ENCODE data around the gene BUD13. TPM values are rescaled to one million over a fixed set of nuclear protein-coding genes. Genes with fewer than 3 reads are reported as not detected.

Gene BUD13
- total and polyA plus RNA-seq, 2 experiments from 2014 or later, result 17.0 to 24.8 TPM

DNA sequence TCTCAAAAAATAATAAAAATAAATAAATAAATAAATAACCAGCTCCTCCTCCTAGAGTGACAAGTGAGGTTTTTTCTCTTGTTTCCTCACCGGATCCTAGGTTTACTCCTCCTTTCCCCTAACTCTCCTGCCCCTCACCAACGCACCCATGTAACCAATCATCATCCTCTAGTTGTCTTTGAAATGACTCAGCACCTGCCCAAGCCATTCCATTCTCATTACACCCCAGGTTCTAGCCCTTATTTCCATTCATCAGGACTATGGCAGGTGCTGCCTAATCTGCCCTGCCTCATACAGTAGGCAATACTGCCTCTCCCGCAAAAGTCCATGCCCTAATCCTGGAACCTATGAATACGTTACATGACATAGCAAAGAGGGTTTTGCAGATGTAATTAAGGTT lies 60.4 kb downstream of the BUD13 start:
- no peaks in the 10 kb centered on the region; the same call in 2 of the 3 replicates for H3K36me3 Mint-ChIP-seq (ENCODE audit: low read depth)
- H3K79me2 ChIP-seq (replicated peaks; ENCODE audit: insufficient read depth), result no peaks in the 10 kb centered on the region
- H3K4me2 ChIP-seq, result no peak overlapping the region
- H3K4me1 Mint-ChIP-seq, result peaks cover 35% of the 10 kb centered on the region
- no peak overlapping the region for H3K4me3 ChIP-seq
- ATAC-seq, result no peak
- no peaks in the 10 kb centered on the region for H4K20me1 ChIP-seq (replicated peaks; ENCODE audit: insufficient read depth)
- H3K27me3 ChIP-seq (ENCODE audit: insufficient read depth), result peaks cover 22% of the 10 kb centered on the region; the same call in 1 of the 2 replicates
- no peak overlapping the region for H3K27ac ChIP-seq (ENCODE audit: low read depth)
- 0 out of 2 replicates have a peak, but pooled peaks cover 3% of the 10 kb centered on the region for H3F3A ChIP-seq (replicated peaks; ENCODE audit: low read depth)
- H3K4me3 Mint-ChIP-seq, result no peak overlapping the region
- H3K36me3 ChIP-seq (ENCODE audit: insufficient read depth), result no peaks in the 10 kb centered on the region
- peaks cover 11% of the 10 kb centered on the region for H3K27me3 Mint-ChIP-seq (ENCODE audit: insufficient read depth, low read depth, poor library complexity)
- H3K27ac Mint-ChIP-seq, result no peak overlapping the region
- H3K9me2 ChIP-seq (ENCODE audit: insufficient read depth), result 0 out of 2 replicates have a peak, but pooled peaks cover 3% of the 10 kb centered on the region
- no peak overlapping the region for H2AFZ ChIP-seq
- TF ChIP-seq EZH2 (IDR thresholded peaks at IDR 0.05; ENCODE audit: low read depth, unreplicated experiment), result no peak
- TF ChIP-seq, protein P1, sequence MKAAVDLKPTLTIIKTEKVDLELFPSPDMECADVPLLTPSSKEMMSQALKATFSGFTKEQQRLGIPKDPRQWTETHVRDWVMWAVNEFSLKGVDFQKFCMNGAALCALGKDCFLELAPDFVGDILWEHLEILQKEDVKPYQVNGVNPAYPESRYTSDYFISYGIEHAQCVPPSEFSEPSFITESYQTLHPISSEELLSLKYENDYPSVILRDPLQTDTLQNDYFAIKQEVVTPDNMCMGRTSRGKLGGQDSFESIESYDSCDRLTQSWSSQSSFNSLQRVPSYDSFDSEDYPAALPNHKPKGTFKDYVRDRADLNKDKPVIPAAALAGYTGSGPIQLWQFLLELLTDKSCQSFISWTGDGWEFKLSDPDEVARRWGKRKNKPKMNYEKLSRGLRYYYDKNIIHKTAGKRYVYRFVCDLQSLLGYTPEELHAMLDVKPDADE (IDR thresholded peaks at IDR 0.05), result no peak
- no peak for TF ChIP-seq NANOG (IDR thresholded peaks at IDR 0.05; ENCODE audit: borderline replicate concordance)
- TF ChIP-seq, protein P2, sequence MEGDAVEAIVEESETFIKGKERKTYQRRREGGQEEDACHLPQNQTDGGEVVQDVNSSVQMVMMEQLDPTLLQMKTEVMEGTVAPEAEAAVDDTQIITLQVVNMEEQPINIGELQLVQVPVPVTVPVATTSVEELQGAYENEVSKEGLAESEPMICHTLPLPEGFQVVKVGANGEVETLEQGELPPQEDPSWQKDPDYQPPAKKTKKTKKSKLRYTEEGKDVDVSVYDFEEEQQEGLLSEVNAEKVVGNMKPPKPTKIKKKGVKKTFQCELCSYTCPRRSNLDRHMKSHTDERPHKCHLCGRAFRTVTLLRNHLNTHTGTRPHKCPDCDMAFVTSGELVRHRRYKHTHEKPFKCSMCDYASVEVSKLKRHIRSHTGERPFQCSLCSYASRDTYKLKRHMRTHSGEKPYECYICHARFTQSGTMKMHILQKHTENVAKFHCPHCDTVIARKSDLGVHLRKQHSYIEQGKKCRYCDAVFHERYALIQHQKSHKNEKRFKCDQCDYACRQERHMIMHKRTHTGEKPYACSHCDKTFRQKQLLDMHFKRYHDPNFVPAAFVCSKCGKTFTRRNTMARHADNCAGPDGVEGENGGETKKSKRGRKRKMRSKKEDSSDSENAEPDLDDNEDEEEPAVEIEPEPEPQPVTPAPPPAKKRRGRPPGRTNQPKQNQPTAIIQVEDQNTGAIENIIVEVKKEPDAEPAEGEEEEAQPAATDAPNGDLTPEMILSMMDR (conservative IDR thresholded peaks at IDR 0.05; ENCODE audit: low read depth in 2 of 2), result no peak
- no peak for TF ChIP-seq POLR2AphosphoS5 (IDR thresholded peaks at IDR 0.05; ENCODE audit: low read depth)
- TF ChIP-seq EZH2phosphoT487 (IDR thresholded peaks at IDR 0.05; ENCODE audit: unreplicated experiment), result no peak
- TF ChIP-seq, protein P3, sequence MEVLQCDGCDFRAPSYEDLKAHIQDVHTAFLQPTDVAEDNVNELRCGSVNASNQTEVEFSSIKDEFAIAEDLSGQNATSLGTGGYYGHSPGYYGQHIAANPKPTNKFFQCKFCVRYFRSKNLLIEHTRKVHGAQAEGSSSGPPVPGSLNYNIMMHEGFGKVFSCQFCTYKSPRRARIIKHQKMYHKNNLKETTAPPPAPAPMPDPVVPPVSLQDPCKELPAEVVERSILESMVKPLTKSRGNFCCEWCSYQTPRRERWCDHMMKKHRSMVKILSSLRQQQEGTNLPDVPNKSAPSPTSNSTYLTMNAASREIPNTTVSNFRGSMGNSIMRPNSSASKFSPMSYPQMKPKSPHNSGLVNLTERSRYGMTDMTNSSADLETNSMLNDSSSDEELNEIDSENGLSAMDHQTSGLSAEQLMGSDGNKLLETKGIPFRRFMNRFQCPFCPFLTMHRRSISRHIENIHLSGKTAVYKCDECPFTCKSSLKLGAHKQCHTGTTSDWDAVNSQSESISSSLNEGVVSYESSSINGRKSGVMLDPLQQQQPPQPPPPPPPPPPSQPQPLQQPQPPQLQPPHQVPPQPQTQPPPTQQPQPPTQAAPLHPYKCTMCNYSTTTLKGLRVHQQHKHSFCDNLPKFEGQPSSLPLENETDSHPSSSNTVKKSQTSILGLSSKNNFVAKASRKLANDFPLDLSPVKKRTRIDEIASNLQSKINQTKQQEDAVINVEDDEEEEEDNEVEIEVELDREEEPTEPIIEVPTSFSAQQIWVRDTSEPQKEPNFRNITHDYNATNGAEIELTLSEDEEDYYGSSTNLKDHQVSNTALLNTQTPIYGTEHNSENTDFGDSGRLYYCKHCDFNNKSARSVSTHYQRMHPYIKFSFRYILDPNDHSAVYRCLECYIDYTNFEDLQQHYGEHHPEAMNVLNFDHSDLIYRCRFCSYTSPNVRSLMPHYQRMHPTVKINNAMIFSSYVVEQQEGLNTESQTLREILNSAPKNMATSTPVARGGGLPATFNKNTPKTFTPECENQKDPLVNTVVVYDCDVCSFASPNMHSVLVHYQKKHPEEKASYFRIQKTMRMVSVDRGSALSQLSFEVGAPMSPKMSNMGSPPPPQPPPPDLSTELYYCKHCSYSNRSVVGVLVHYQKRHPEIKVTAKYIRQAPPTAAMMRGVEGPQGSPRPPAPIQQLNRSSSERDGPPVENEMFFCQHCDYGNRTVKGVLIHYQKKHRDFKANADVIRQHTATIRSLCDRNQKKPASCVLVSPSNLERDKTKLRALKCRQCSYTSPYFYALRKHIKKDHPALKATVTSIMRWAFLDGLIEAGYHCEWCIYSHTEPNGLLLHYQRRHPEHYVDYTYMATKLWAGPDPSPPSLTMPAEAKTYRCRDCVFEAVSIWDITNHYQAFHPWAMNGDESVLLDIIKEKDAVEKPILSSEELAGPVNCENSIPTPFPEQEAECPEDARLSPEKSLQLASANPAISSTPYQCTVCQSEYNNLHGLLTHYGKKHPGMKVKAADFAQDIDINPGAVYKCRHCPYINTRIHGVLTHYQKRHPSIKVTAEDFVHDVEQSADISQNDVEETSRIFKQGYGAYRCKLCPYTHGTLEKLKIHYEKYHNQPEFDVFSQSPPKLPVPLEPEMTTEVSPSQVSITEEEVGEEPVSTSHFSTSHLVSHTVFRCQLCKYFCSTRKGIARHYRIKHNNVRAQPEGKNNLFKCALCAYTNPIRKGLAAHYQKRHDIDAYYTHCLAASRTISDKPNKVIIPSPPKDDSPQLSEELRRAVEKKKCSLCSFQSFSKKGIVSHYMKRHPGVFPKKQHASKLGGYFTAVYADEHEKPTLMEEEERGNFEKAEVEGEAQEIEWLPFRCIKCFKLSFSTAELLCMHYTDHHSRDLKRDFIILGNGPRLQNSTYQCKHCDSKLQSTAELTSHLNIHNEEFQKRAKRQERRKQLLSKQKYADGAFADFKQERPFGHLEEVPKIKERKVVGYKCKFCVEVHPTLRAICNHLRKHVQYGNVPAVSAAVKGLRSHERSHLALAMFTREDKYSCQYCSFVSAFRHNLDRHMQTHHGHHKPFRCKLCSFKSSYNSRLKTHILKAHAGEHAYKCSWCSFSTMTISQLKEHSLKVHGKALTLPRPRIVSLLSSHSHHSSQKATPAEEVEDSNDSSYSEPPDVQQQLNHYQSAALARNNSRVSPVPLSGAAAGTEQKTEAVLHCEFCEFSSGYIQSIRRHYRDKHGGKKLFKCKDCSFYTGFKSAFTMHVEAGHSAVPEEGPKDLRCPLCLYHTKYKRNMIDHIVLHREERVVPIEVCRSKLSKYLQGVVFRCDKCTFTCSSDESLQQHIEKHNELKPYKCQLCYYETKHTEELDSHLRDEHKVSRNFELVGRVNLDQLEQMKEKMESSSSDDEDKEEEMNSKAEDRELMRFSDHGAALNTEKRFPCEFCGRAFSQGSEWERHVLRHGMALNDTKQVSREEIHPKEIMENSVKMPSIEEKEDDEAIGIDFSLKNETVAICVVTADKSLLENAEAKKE (CRISPR knock-in tag; IDR thresholded peaks at IDR 0.05), result no peak
- TF ChIP-seq ZNF114 (CRISPR knock-in tag; IDR thresholded peaks at IDR 0.05), result no peak
- no peak for TF ChIP-seq JUNB (IDR thresholded peaks at IDR 0.05; ENCODE audit: unreplicated experiment)
- no peak for TF ChIP-seq ZNF331 (CRISPR knock-in tag; IDR thresholded peaks at IDR 0.05; ENCODE audit: low read depth)
- TF ChIP-seq STAT1 (IDR thresholded peaks at IDR 0.05; ENCODE audit: unreplicated experiment), result no peak
- no peak for TF ChIP-seq CREB1 (CRISPR knock-in tag; IDR thresholded peaks at IDR 0.05; ENCODE audit: low read depth)
- TF ChIP-seq, protein P4, sequence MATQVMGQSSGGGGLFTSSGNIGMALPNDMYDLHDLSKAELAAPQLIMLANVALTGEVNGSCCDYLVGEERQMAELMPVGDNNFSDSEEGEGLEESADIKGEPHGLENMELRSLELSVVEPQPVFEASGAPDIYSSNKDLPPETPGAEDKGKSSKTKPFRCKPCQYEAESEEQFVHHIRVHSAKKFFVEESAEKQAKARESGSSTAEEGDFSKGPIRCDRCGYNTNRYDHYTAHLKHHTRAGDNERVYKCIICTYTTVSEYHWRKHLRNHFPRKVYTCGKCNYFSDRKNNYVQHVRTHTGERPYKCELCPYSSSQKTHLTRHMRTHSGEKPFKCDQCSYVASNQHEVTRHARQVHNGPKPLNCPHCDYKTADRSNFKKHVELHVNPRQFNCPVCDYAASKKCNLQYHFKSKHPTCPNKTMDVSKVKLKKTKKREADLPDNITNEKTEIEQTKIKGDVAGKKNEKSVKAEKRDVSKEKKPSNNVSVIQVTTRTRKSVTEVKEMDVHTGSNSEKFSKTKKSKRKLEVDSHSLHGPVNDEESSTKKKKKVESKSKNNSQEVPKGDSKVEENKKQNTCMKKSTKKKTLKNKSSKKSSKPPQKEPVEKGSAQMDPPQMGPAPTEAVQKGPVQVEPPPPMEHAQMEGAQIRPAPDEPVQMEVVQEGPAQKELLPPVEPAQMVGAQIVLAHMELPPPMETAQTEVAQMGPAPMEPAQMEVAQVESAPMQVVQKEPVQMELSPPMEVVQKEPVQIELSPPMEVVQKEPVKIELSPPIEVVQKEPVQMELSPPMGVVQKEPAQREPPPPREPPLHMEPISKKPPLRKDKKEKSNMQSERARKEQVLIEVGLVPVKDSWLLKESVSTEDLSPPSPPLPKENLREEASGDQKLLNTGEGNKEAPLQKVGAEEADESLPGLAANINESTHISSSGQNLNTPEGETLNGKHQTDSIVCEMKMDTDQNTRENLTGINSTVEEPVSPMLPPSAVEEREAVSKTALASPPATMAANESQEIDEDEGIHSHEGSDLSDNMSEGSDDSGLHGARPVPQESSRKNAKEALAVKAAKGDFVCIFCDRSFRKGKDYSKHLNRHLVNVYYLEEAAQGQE (IDR thresholded peaks at IDR 0.05; ENCODE audit: unreplicated experiment), result no peak
- peaks cover 31% of the 10 kb centered on the region for H3K4me1 ChIP-seq (ENCODE audit: insufficient read depth)
- no peak for DNase-seq (ENCODE audit: low spot score)
- H3K9me3 Mint-ChIP-seq, result no peaks in the 10 kb centered on the region
